Stimulated activated CD4-positive, alpha-beta T cell treated with anti-CD3 and anti-CD28 coated beads, Interleukin-1b, Interleukin-23, amount 100 ng/mL, for 1 hour (primary cell): Measurements from ENCODE around the gene HIVEP3.

ENCODE experiments used
- DNase-seq, 2 donors: peaks; one replicate each; pipeline ENCODE4 v3.0.0-alpha.2; 2020; ENCODE audit warnings: low read depth in 2 of 2

The HIVEP3 gene

GRCh38 chr1:41498804-41499203 is 419.9 kb downstream of the HIVEP3 start:
- DNase-seq: no peak

- no peak for DNase-seq
These were observed 420.3 kb downstream of the HIVEP3 start for GRCh38 chr1:41498391-41498790.

GRCh38 chr1:41497461-41498030 is 421.2 kb downstream of the HIVEP3 start:
- no peak for DNase-seq

- DNase-seq: no peak
These were observed 421.7 kb downstream of the HIVEP3 start for GRCh38 chr1:41497056-41497440.

GRCh38 chr1:41496080-41497055 is 422.4 kb downstream of the HIVEP3 start:
- peak in 1 of 2 donors; percentile 16 for DNase-seq

- DNase-seq: no peak
These were observed 423.3 kb downstream of the HIVEP3 start for GRCh38 chr1:41495210-41495948.

GRCh38 chr1:41494351-41495209 is 424.1 kb downstream of the HIVEP3 start:
- DNase-seq: no peak

GRCh38 chr1:41493626-41494350 is 424.9 kb downstream of the HIVEP3 start:
- DNase-seq: no peak

- DNase-seq: no peak
These were observed 425.6 kb downstream of the HIVEP3 start for GRCh38 chr1:41493117-41493536.

GRCh38 chr1:41492341-41492848 is 426.3 kb downstream of the HIVEP3 start:
- no peak for DNase-seq

GRCh38 chr1:41490911-41491310 is 427.8 kb downstream of the HIVEP3 start:
- no peak for DNase-seq

- DNase-seq: no peak
These were observed 429.2 kb downstream of the HIVEP3 start for GRCh38 chr1:41489561-41489960.

- no peak for DNase-seq
These were observed 430.4 kb downstream of the HIVEP3 start for GRCh38 chr1:41488040-41488951.

GRCh38 chr1:41487126-41488039 is 431.3 kb downstream of the HIVEP3 start:
- DNase-seq: no peak

GRCh38 chr1:41486371-41487125 is 432.2 kb downstream of the HIVEP3 start:
- no peak for DNase-seq

- DNase-seq: no peak
These were observed 432.7 kb downstream of the HIVEP3 start for GRCh38 chr1:41486053-41486370.

GRCh38 chr1:41485605-41486004 is 433.1 kb downstream of the HIVEP3 start:
- no peak for DNase-seq
